HEK293 (cell line): ENCODE results near the gene FRYL.

Experiments used
- ZNF335 ChIP-seq: fragments of 450-650 bp; formaldehyde crosslinking; conservative IDR thresholded peaks from 2 replicates; pipeline ENCODE4 v1.5.1; 2016; ENCODE audit warnings: missing biosample characterization, missing genetic modification characterization
- TF ChIP-seq, protein P1 (sequence below): fragments of 450-650 bp; formaldehyde crosslinking; IDR thresholded peaks from 2 replicates; pipeline ENCODE4 v1.5.1; 2016; ENCODE audit warnings: missing biosample characterization, missing genetic modification characterization
- TF ChIP-seq, protein P2 (sequence below): fragments of 450-650 bp; formaldehyde crosslinking; IDR thresholded peaks from 2 replicates; pipeline ENCODE4 v1.5.1; 2016; ENCODE audit warnings: missing biosample characterization, missing genetic modification characterization, borderline replicate concordance

DNA sequence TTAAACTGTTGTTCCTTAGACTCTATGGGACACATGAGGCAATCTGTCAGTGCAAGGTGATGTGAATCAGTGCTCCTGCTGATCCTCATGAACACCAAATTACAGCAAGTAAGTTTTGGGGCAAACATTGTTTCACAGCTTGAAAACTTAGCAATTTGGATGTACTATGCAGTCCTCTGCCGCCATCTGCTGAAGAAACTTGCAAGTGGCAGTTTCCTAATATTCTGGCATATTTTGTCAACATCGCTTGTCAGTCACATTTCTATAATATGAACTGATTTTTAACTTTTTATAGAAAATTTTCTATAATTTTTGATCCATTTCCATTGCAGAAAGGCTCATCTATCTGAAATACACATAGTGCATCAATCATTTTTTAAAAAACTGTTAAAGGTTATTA, 233.7 kb downstream of the FRYL start:
- TF ChIP-seq, protein P1, sequence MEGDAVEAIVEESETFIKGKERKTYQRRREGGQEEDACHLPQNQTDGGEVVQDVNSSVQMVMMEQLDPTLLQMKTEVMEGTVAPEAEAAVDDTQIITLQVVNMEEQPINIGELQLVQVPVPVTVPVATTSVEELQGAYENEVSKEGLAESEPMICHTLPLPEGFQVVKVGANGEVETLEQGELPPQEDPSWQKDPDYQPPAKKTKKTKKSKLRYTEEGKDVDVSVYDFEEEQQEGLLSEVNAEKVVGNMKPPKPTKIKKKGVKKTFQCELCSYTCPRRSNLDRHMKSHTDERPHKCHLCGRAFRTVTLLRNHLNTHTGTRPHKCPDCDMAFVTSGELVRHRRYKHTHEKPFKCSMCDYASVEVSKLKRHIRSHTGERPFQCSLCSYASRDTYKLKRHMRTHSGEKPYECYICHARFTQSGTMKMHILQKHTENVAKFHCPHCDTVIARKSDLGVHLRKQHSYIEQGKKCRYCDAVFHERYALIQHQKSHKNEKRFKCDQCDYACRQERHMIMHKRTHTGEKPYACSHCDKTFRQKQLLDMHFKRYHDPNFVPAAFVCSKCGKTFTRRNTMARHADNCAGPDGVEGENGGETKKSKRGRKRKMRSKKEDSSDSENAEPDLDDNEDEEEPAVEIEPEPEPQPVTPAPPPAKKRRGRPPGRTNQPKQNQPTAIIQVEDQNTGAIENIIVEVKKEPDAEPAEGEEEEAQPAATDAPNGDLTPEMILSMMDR (tag by site-specific recombination) = no peak
- TF ChIP-seq, protein P2, sequence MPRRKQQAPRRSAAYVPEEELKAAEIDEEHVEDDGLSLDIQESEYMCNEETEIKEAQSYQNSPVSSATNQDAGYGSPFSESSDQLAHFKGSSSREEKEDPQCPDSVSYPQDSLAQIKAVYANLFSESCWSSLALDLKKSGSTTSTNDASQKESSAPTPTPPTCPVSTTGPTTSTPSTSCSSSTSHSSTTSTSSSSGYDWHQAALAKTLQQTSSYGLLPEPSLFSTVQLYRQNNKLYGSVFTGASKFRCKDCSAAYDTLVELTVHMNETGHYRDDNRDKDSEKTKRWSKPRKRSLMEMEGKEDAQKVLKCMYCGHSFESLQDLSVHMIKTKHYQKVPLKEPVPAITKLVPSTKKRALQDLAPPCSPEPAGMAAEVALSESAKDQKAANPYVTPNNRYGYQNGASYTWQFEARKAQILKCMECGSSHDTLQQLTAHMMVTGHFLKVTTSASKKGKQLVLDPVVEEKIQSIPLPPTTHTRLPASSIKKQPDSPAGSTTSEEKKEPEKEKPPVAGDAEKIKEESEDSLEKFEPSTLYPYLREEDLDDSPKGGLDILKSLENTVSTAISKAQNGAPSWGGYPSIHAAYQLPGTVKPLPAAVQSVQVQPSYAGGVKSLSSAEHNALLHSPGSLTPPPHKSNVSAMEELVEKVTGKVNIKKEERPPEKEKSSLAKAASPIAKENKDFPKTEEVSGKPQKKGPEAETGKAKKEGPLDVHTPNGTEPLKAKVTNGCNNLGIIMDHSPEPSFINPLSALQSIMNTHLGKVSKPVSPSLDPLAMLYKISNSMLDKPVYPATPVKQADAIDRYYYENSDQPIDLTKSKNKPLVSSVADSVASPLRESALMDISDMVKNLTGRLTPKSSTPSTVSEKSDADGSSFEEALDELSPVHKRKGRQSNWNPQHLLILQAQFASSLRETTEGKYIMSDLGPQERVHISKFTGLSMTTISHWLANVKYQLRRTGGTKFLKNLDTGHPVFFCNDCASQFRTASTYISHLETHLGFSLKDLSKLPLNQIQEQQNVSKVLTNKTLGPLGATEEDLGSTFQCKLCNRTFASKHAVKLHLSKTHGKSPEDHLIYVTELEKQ (tag by site-specific recombination) = no peak
- TF ChIP-seq ZNF335 (tag by site-specific recombination) = no peak
